ENCODE results near the gene STXBP1.

STXBP1 gene

GRCh38 chr9:127693697-127694096, 81.6 kb downstream of the STXBP1 start:
- Histone ChIP-seq H3K9ac (ENCODE audit: low read length) (no peak overlapping the region), H3K36me3 (ENCODE audit: control insufficient read depth, insufficient read depth, low read length) (no peaks in the 10 kb centered on the region), H3K4me1 (ENCODE audit: control insufficient read depth, insufficient read depth, low read length) (no peaks in the 10 kb centered on the region), H3K4me3 (ENCODE audit: low read length) (no peak overlapping the region), H3K9me3 (ENCODE audit: control insufficient read depth, low read length) (no peaks in the 10 kb centered on the region), H3K27me3 (ENCODE audit: control insufficient read depth, insufficient read depth, low read length) (no peaks in the 10 kb centered on the region)

GRCh38 chr9:127694890-127695720, 83.0 kb downstream of the STXBP1 start:
- Histone ChIP-seq H3K9ac (ENCODE audit: low read length) (no peak overlapping the region), H3K4me1 (ENCODE audit: control insufficient read depth, insufficient read depth, low read length) (peaks cover 5% of the 10 kb centered on the region), H3K36me3 (ENCODE audit: control insufficient read depth, insufficient read depth, low read length) (no peaks in the 10 kb centered on the region), H3K4me3 (ENCODE audit: low read length) (no peak overlapping the region), H3K27me3 (ENCODE audit: control insufficient read depth, insufficient read depth, low read length) (no peaks in the 10 kb centered on the region), H3K9me3 (ENCODE audit: control insufficient read depth, low read length) (no peaks in the 10 kb centered on the region)

- Histone ChIP-seq H3K36me3 (ENCODE audit: control insufficient read depth, insufficient read depth, low read length) (no peaks in the 10 kb centered on the region), H3K4me1 (ENCODE audit: control insufficient read depth, insufficient read depth, low read length) (peaks cover 5% of the 10 kb centered on the region), H3K4me3 (ENCODE audit: low read length) (no peak overlapping the region), H3K9me3 (ENCODE audit: control insufficient read depth, low read length) (no peaks in the 10 kb centered on the region), H3K9ac (ENCODE audit: low read length) (no peak overlapping the region), H3K27me3 (ENCODE audit: control insufficient read depth, insufficient read depth, low read length) (no peaks in the 10 kb centered on the region)
These were observed 85.5 kb downstream of the STXBP1 start for GRCh38 chr9:127697575-127697974.

- no peaks in the 10 kb centered on the region for H3K27me3 ChIP-seq (ENCODE audit: control insufficient read depth, insufficient read depth, low read length)
- H3K9ac ChIP-seq (ENCODE audit: low read length) = no peak overlapping the region
- no peaks in the 10 kb centered on the region for H3K9me3 ChIP-seq (ENCODE audit: control insufficient read depth, low read length)
- H3K36me3 ChIP-seq (ENCODE audit: control insufficient read depth, insufficient read depth, low read length) = no peaks in the 10 kb centered on the region
- H3K4me3 ChIP-seq (ENCODE audit: low read length) = no peak overlapping the region
- H3K4me1 ChIP-seq (ENCODE audit: control insufficient read depth, insufficient read depth, low read length) = peaks cover 5% of the 10 kb centered on the region
These were observed 86.3 kb downstream of the STXBP1 start for GRCh38 chr9:127698386-127698785.

- Histone ChIP-seq H3K9me3 (ENCODE audit: control insufficient read depth, low read length) (no peaks in the 10 kb centered on the region), H3K36me3 (ENCODE audit: control insufficient read depth, insufficient read depth, low read length) (no peaks in the 10 kb centered on the region), H3K9ac (ENCODE audit: low read length) (no peak overlapping the region), H3K4me3 (ENCODE audit: low read length) (peak overlapping the region; percentile 32), H3K4me1 (ENCODE audit: control insufficient read depth, insufficient read depth, low read length) (peaks cover 5% of the 10 kb centered on the region), H3K27me3 (ENCODE audit: control insufficient read depth, insufficient read depth, low read length) (no peaks in the 10 kb centered on the region)
These were observed 87.1 kb downstream of the STXBP1 start for GRCh38 chr9:127698985-127699670.

GRCh38 chr9:127700140-127700539, 88.1 kb downstream of the STXBP1 start:
- Histone ChIP-seq H3K4me1 (ENCODE audit: control insufficient read depth, insufficient read depth, low read length) (peaks cover 5% of the 10 kb centered on the region), H3K27me3 (ENCODE audit: control insufficient read depth, insufficient read depth, low read length) (no peaks in the 10 kb centered on the region), H3K4me3 (ENCODE audit: low read length) (no peak overlapping the region), H3K36me3 (ENCODE audit: control insufficient read depth, insufficient read depth, low read length) (no peaks in the 10 kb centered on the region), H3K9me3 (ENCODE audit: control insufficient read depth, low read length) (no peaks in the 10 kb centered on the region), H3K9ac (ENCODE audit: low read length) (no peak overlapping the region)

- Histone ChIP-seq H3K4me1 (ENCODE audit: control insufficient read depth, insufficient read depth, low read length) (peaks cover 5% of the 10 kb centered on the region), H3K4me3 (ENCODE audit: low read length) (no peak overlapping the region), H3K9ac (ENCODE audit: low read length) (no peak overlapping the region), H3K9me3 (ENCODE audit: control insufficient read depth, low read length) (no peaks in the 10 kb centered on the region), H3K27me3 (ENCODE audit: control insufficient read depth, insufficient read depth, low read length) (no peaks in the 10 kb centered on the region), H3K36me3 (ENCODE audit: control insufficient read depth, insufficient read depth, low read length) (no peaks in the 10 kb centered on the region)
These were observed 88.6 kb downstream of the STXBP1 start for GRCh38 chr9:127700594-127701255.

- Histone ChIP-seq H3K9me3 (ENCODE audit: control insufficient read depth, low read length) (no peaks in the 10 kb centered on the region), H3K4me1 (ENCODE audit: control insufficient read depth, insufficient read depth, low read length) (peaks cover 15% of the 10 kb centered on the region), H3K9ac (ENCODE audit: low read length) (no peak overlapping the region), H3K27me3 (ENCODE audit: control insufficient read depth, insufficient read depth, low read length) (no peaks in the 10 kb centered on the region), H3K4me3 (ENCODE audit: low read length) (no peak overlapping the region), H3K36me3 (ENCODE audit: control insufficient read depth, insufficient read depth, low read length) (no peaks in the 10 kb centered on the region)
These were observed 91.3 kb downstream of the STXBP1 start for GRCh38 chr9:127703289-127703946.

GRCh38 chr9:127705577-127706379, 93.7 kb downstream of the STXBP1 start:
- peaks cover 10% of the 10 kb centered on the region for H3K4me1 ChIP-seq (ENCODE audit: control insufficient read depth, insufficient read depth, low read length)
- no peaks in the 10 kb centered on the region for H3K9me3 ChIP-seq (ENCODE audit: control insufficient read depth, low read length)
- H3K27me3 ChIP-seq (ENCODE audit: control insufficient read depth, insufficient read depth, low read length) = no peaks in the 10 kb centered on the region
- no peak overlapping the region for H3K9ac ChIP-seq (ENCODE audit: low read length)
- H3K36me3 ChIP-seq (ENCODE audit: control insufficient read depth, insufficient read depth, low read length) = no peaks in the 10 kb centered on the region
- no peak overlapping the region for H3K4me3 ChIP-seq (ENCODE audit: low read length)

- H3K9me3 ChIP-seq (ENCODE audit: control insufficient read depth, low read length) = no peaks in the 10 kb centered on the region
- no peak within 1 kb of the TSS for H3K9ac ChIP-seq (ENCODE audit: low read length)
- no peaks in the 10 kb centered on the region for H3K27me3 ChIP-seq (ENCODE audit: control insufficient read depth, insufficient read depth, low read length)
- H3K4me3 ChIP-seq (ENCODE audit: low read length) = no peak within 1 kb of the TSS
- H3K36me3 ChIP-seq (ENCODE audit: control insufficient read depth, insufficient read depth, low read length) = no peaks in the 10 kb centered on the region
- H3K4me1 ChIP-seq (ENCODE audit: control insufficient read depth, insufficient read depth, low read length) = peaks cover 10% of the 10 kb centered on the region
These were observed 94.8 kb downstream of the STXBP1 start, which contains the start of gene CFAP157 for GRCh38 chr9:127706836-127707241. Gene CFAP157, plus strand, starts transcription at chr9:127706988. Its CDS starts 44 bp downstream, at chr9:127707032.

GRCh38 chr9:127707766-127708165, 95.7 kb downstream of the STXBP1 start:
- Histone ChIP-seq H3K4me3 (ENCODE audit: low read length) (no peak overlapping the region), H3K27me3 (ENCODE audit: control insufficient read depth, insufficient read depth, low read length) (no peaks in the 10 kb centered on the region), H3K9me3 (ENCODE audit: control insufficient read depth, low read length) (no peaks in the 10 kb centered on the region), H3K4me1 (ENCODE audit: control insufficient read depth, insufficient read depth, low read length) (peaks cover 10% of the 10 kb centered on the region), H3K36me3 (ENCODE audit: control insufficient read depth, insufficient read depth, low read length) (no peaks in the 10 kb centered on the region), H3K9ac (ENCODE audit: low read length) (no peak overlapping the region)

Measured in mucosa of stomach (tissue), 1 donor.